Ovary (tissue), 9 donors: ENCODE measurements around the gene KISS1. TPM values are rescaled to one million over a fixed set of nuclear protein-coding genes. Genes with fewer than 3 reads are reported as not detected.
A peak's percentile ranks its signal among the peaks of the same experiment; 100 is the strongest.

Source experiments
- DNase-seq, 5 donors: peaks; one replicate each; pipeline ENCODE4 v3.0.0-alpha.2; 2019 to 2020
- H3K27ac ChIP-seq, 2 donors: fragments of 200-600 bp; one replicate each; pipeline versions ENCODE4 v1.5.1 to v1.8.0; 2019 to 2022
- H3K27me3 ChIP-seq: fragments of 200-600 bp; one replicate; pipeline ENCODE4 v1.8.0; 2022
- H3K36me3 ChIP-seq: fragments of 200-600 bp; sonication (generic); one replicate; pipeline ENCODE4 v1.5.1; 2019
- H3K4me1 ChIP-seq: one replicate; pipeline ENCODE4 v1.8.1; 2013; ENCODE audit warnings: mild to moderate bottlenecking, moderate library complexity; ENCODE audit not compliant: insufficient read depth
- H3K4me3 ChIP-seq: fragments of 200-600 bp; sonication (generic); one replicate; pipeline ENCODE4 v1.5.1; 2017
- H3K9me3 ChIP-seq, 2 donors: fragments of 200-600 bp in 1 of 2; sonication (generic) in 1 of 2; one replicate each; pipeline versions ENCODE4 v1.5.1 to v1.8.1; 2013 to 2019; ENCODE audit warnings: mild to moderate bottlenecking in 1 of 2, moderate library complexity in 1 of 2
- CTCF ChIP-seq, 3 donors: fragments of 450-650 bp in 2 of 3; fragments of 200-600 bp in 1 of 3; IDR thresholded peaks; one replicate each; pipeline versions ENCODE4 v1.5.1 to v1.8.0; 2016 to 2022; ENCODE audit warnings: antibody characterized with exemption in 3 of 3, mild to moderate bottlenecking in 1 of 3
- EP300 ChIP-seq: sonication (generic); formaldehyde crosslinking; IDR thresholded peaks from one replicate; pipeline ENCODE4 v1.6.1; 2017; ENCODE audit warnings: antibody characterized with exemption
- POLR2A ChIP-seq: fragments of 450-650 bp; IDR thresholded peaks from one replicate; pipeline ENCODE4 v1.6.1; 2017; ENCODE audit warnings: antibody characterized with exemption, mild to moderate bottlenecking, moderate library complexity
- WGBS, 3 donors: extraction: QIAGEN DNeasy Blood & Tissue Kit in 1 of 3; methylation state at CpG; one replicate each; pipeline versions ENCODE4 v1.1.5 to v1.1.7; 2013 to 2017; 5-methylcytosine and 5-hydroxymethylcytosine counted together
- intact Hi-C, 4 donors: fragments of 100-400 bp; cut with DNase I; formaldehyde crosslinking; loops; one replicate each; pipeline versions ENCODE4 v1.11.0 to v1.15.1; 2022 to 2023
- polyA plus RNA-seq, 2 donors: library from polyadenylated mRNA; stranded (reverse); fragments of 200-250 nt in 1 of 2; fragments of 350-450 nt in 1 of 2; fragmentation: Illumina TruSeq in 1 of 2; extraction: RNeasy Lipid Tissue Mini Kit (QIAGEN cat#74804) in 1 of 2; gene quantifications; one replicate each; pipeline ENCODE4 v1.2.3, GENCODE V29; 2013 to 2014
- total RNA-seq, 7 donors: library from RNA; depleted of rRNA in 2 of 7; stranded (reverse); fragments of >200 nt in 2 of 7; fragmentation: NEBNext Ultra II Directional in 3 of 7; extraction: Animal tissue kit (Norgen Biotek cat#: 25700) in 3 of 7; gene quantifications; one replicate each; pipeline versions ENCODE4 v1.1.0 to v1.2.4, GENCODE V29; 2016 to 2023
- donor health status: DM: no; HTN: no; CAD: no; lungs with moderate emphysema.
- donor health status: DM: no; HTN: no; CAD: no.
- donor health status: Bipolar disorder and iron deficiency.
- donor health status: DM: yes; HTN: yes; CAD: no.
- donor health status: DM: no; HTN: no; CAD: no.
- donor health status: DM: yes; HTN: yes; CAD: no.

The KISS1 gene
- total and polyA plus RNA-seq, 9 donors = 0.35 TPM; not detected in 8

GRCh38 chr1:204169858-204170257 lies 26.4 kb downstream of the KISS1 start:
- intact Hi-C loops = loop anchor here in 1 of 4 donors (10.0 kb wide), 1 partner anchor 325 kb away; the partner anchor contains the start of gene PIK3C2B
- H3K4me3 ChIP-seq = no peak overlapping the region
- no peaks in the 10 kb centered on the region for H3K36me3 ChIP-seq
- no peaks in the 10 kb centered on the region for H3K9me3 ChIP-seq
- DNase-seq = no peak
- 89 to 94% (median 93%) methylated on average over 4 of the region's 4 CpGs for WGBS, 3 donors
- H3K4me1 ChIP-seq = no peaks in the 10 kb centered on the region
- TF ChIP-seq POLR2A (no peak), EP300 (no peak), CTCF (IDR thresholded peaks at IDR 0.05) (no peak)
- H3K27ac ChIP-seq = no peak overlapping the region
- no peaks in the 10 kb centered on the region for H3K27me3 ChIP-seq

- Histone ChIP-seq H3K27ac (no peak overlapping the region), H3K27me3 (no peaks in the 10 kb centered on the region), H3K9me3 (no peaks in the 10 kb centered on the region), H3K36me3 (no peaks in the 10 kb centered on the region), H3K4me3 (no peak overlapping the region), H3K4me1 (no peaks in the 10 kb centered on the region)
- 79 to 83% (median 81%) methylated on average over 5 of the region's 5 CpGs for WGBS, 3 donors
- TF ChIP-seq EP300 = no peak
- TF ChIP-seq CTCF (IDR thresholded peaks at IDR 0.05) = no peak
- no peak for TF ChIP-seq POLR2A
- intact Hi-C loops = loop anchor here in 1 of 4 donors (10.0 kb wide), 1 partner anchor 327 kb away; the partner anchor contains the start of gene PIK3C2B
- no peak for DNase-seq
Observed at GRCh38 chr1:204167730-204168129, 28.6 kb downstream of the KISS1 start.

- peak in 1 of 5 donors; percentile 13 for DNase-seq
- intact Hi-C loops = loop anchor here in 1 of 4 donors (10.0 kb wide), 1 partner anchor 329 kb away; the partner anchor contains the start of gene PIK3C2B
- H3K36me3 ChIP-seq = no peaks in the 10 kb centered on the region
- TF ChIP-seq POLR2A (no peak), CTCF (IDR thresholded peaks at IDR 0.05) (no peak), EP300 (no peak)
- H3K27ac ChIP-seq = no peak within 1 kb of the TSS
- no peaks in the 10 kb centered on the region for H3K4me1 ChIP-seq
- H3K27me3 ChIP-seq = no peaks in the 10 kb centered on the region
- no peaks in the 10 kb centered on the region for H3K9me3 ChIP-seq
- H3K4me3 ChIP-seq = no peak within 1 kb of the TSS
- WGBS, 3 donors = 50 to 53% (median 51%) methylated on average over 5 of the region's 5 CpGs
Observed at GRCh38 chr1:204166219-204166618, 30.1 kb downstream of the KISS1 start, which contains the start of gene REN. REN (minus strand) TSS chr1:204166337; CDS start chr1:204166293, 44 bp downstream.

- 10 to 12% (median 11%) methylated on average over 7 of the region's 7 CpGs for WGBS, 3 donors
- intact Hi-C loops = loop anchor here (2.0 to 10.0 kb wide), 4 partner anchors 45 to 332 kb away; partner anchors contain the start of gene PIK3C2B (in 1 of the 4)
Observed at GRCh38 chr1:204162494-204163074, 33.7 kb downstream of the KISS1 start.

More at GRCh38 chr1:204162494-204163074, 33.7 kb downstream of the KISS1 start:
- Histone ChIP-seq H3K36me3 (no peaks in the 10 kb centered on the region), H3K4me3 (no peak overlapping the region), H3K4me1 (no peaks in the 10 kb centered on the region), H3K9me3 (no peaks in the 10 kb centered on the region), H3K27ac (no peak overlapping the region), H3K27me3 (no peaks in the 10 kb centered on the region)
- DNase-seq = peak; percentile 73 to 89 (median 85)
- TF ChIP-seq POLR2A (no peak), EP300 (no peak), CTCF (IDR thresholded peaks at IDR 0.05) (peak; percentile 89 to 95 (median 94))
